ENCODE results near the gene FAM76A.

Gene FAM76A

GRCh38 chr1:27759236-27759635 is 33.5 kb downstream of the FAM76A start:
- H3K79me2 ChIP-seq (ENCODE audit: insufficient read depth, low read length), result no peaks in the 10 kb centered on the region
- H3K9ac ChIP-seq (ENCODE audit: low read depth, low read length), result no peak overlapping the region
- no peak overlapping the region for H3K27ac ChIP-seq (ENCODE audit: low read length)
- no peaks in the 10 kb centered on the region for H3K9me3 ChIP-seq (ENCODE audit: insufficient read depth, low read length, severe bottlenecking)
- no peak overlapping the region for H2AFZ ChIP-seq (ENCODE audit: low read depth, low read length)
- no peak overlapping the region for H3K4me2 ChIP-seq (ENCODE audit: insufficient read depth, low read length)
- no peaks in the 10 kb centered on the region for H3K4me1 ChIP-seq (ENCODE audit: insufficient read depth, low read length)
- no peak for ATAC-seq (ENCODE audit: insufficient read depth, low read depth)
- no peak for DNase-seq
- H4K20me1 ChIP-seq (ENCODE audit: insufficient read depth, low read length), result no peaks in the 10 kb centered on the region
- H3K4me3 ChIP-seq (ENCODE audit: low read depth in 1 of 2, low read length in 2 of 2), result no peak overlapping the region
- no peaks in the 10 kb centered on the region for H3K27me3 ChIP-seq (ENCODE audit: insufficient read depth, low read length, poor library complexity)
- no peak for TF ChIP-seq CTCF (IDR thresholded peaks at IDR 0.05; ENCODE audit: borderline replicate concordance, extremely low read depth, low read length, poor library complexity, severe bottlenecking)
- TF ChIP-seq EZH2 (IDR thresholded peaks at IDR 0.05; ENCODE audit: borderline replicate concordance, low read depth, low read length, severe bottlenecking), result no peak
- peaks cover 61% of the 10 kb centered on the region for H3K36me3 ChIP-seq (ENCODE audit: insufficient read depth, low read length)

- no peak for DNase-seq
- Histone ChIP-seq H3K79me2 (ENCODE audit: insufficient read depth, low read length) (no peaks in the 10 kb centered on the region), H4K20me1 (ENCODE audit: insufficient read depth, low read length) (no peaks in the 10 kb centered on the region), H3K27me3 (ENCODE audit: insufficient read depth, low read length, poor library complexity) (no peaks in the 10 kb centered on the region), H3K9me3 (ENCODE audit: insufficient read depth, low read length, severe bottlenecking) (no peaks in the 10 kb centered on the region), H2AFZ (ENCODE audit: low read depth, low read length) (no peak overlapping the region), H3K4me2 (ENCODE audit: insufficient read depth, low read length) (no peak overlapping the region), H3K4me1 (ENCODE audit: insufficient read depth, low read length) (no peaks in the 10 kb centered on the region), H3K27ac (ENCODE audit: low read length) (no peak overlapping the region), H3K36me3 (ENCODE audit: insufficient read depth, low read length) (peaks cover 49% of the 10 kb centered on the region), H3K9ac (ENCODE audit: low read depth, low read length) (no peak overlapping the region), H3K4me3 (ENCODE audit: low read depth in 1 of 2, low read length in 2 of 2) (no peak overlapping the region)
- no peak for ATAC-seq (ENCODE audit: insufficient read depth, low read depth)
- TF ChIP-seq CTCF (IDR thresholded peaks at IDR 0.05; ENCODE audit: borderline replicate concordance, extremely low read depth, low read length, poor library complexity, severe bottlenecking) (peak; percentile 3), EZH2 (IDR thresholded peaks at IDR 0.05; ENCODE audit: borderline replicate concordance, low read depth, low read length, severe bottlenecking) (no peak)
Observed at GRCh38 chr1:27760426-27760825, 34.7 kb downstream of the FAM76A start.

- no peaks in the 10 kb centered on the region for H4K20me1 ChIP-seq (ENCODE audit: insufficient read depth, low read length)
- no peak overlapping the region for H3K4me2 ChIP-seq (ENCODE audit: insufficient read depth, low read length)
- no peaks in the 10 kb centered on the region for H3K4me1 ChIP-seq (ENCODE audit: insufficient read depth, low read length)
- H3K79me2 ChIP-seq (ENCODE audit: insufficient read depth, low read length), result no peaks in the 10 kb centered on the region
- no peak overlapping the region for H3K27ac ChIP-seq (ENCODE audit: low read length)
- no peak overlapping the region for H2AFZ ChIP-seq (ENCODE audit: low read depth, low read length)
- TF ChIP-seq CTCF (IDR thresholded peaks at IDR 0.05; ENCODE audit: borderline replicate concordance, extremely low read depth, low read length, poor library complexity, severe bottlenecking) (no peak), EZH2 (IDR thresholded peaks at IDR 0.05; ENCODE audit: borderline replicate concordance, low read depth, low read length, severe bottlenecking) (no peak)
- H3K4me3 ChIP-seq (ENCODE audit: low read depth in 1 of 2, low read length in 2 of 2), result no peak overlapping the region
- H3K9me3 ChIP-seq (ENCODE audit: insufficient read depth, low read length, severe bottlenecking), result no peaks in the 10 kb centered on the region
- H3K36me3 ChIP-seq (ENCODE audit: insufficient read depth, low read length), result peaks cover 35% of the 10 kb centered on the region
- no peak for DNase-seq
- no peaks in the 10 kb centered on the region for H3K27me3 ChIP-seq (ENCODE audit: insufficient read depth, low read length, poor library complexity)
- ATAC-seq (ENCODE audit: insufficient read depth, low read depth), result no peak
- H3K9ac ChIP-seq (ENCODE audit: low read depth, low read length), result no peak overlapping the region
Observed at GRCh38 chr1:27762033-27762432, 36.3 kb downstream of the FAM76A start.

DNA sequence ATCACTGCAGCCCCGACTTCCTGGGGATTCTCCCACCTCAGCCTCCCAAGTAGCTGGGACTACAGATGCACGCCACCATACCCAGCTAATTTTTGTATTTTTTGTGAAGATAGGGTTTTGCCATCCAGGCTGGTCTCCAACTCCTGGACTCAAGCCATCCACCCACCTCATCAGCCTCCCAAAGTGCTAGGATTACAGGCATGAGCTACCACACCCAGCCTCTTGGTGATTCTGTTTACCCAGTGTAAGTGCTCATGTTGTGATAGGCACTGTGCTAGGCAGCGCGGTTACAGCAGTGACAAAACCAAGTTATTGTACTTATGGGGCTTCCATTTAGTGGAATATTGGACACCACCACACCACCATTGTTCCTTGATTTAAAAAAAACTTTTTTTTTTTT is 37.6 kb downstream of the FAM76A start:
- Histone ChIP-seq H3K27me3 (ENCODE audit: insufficient read depth, low read length, poor library complexity) (no peaks in the 10 kb centered on the region), H3K9me3 (ENCODE audit: insufficient read depth, low read length, severe bottlenecking) (no peaks in the 10 kb centered on the region), H3K4me3 (ENCODE audit: low read depth in 1 of 2, low read length in 2 of 2) (no peak overlapping the region), H3K79me2 (ENCODE audit: insufficient read depth, low read length) (no peaks in the 10 kb centered on the region), H3K9ac (ENCODE audit: low read depth, low read length) (no peak overlapping the region), H2AFZ (ENCODE audit: low read depth, low read length) (no peak overlapping the region), H3K36me3 (ENCODE audit: insufficient read depth, low read length) (peaks cover 29% of the 10 kb centered on the region), H4K20me1 (ENCODE audit: insufficient read depth, low read length) (no peaks in the 10 kb centered on the region), H3K4me1 (ENCODE audit: insufficient read depth, low read length) (no peaks in the 10 kb centered on the region), H3K4me2 (ENCODE audit: insufficient read depth, low read length) (no peak overlapping the region), H3K27ac (ENCODE audit: low read length) (no peak overlapping the region)
- ATAC-seq (ENCODE audit: insufficient read depth, low read depth), result no peak
- TF ChIP-seq EZH2 (IDR thresholded peaks at IDR 0.05; ENCODE audit: borderline replicate concordance, low read depth, low read length, severe bottlenecking), result no peak
- TF ChIP-seq CTCF (IDR thresholded peaks at IDR 0.05; ENCODE audit: borderline replicate concordance, extremely low read depth, low read length, poor library complexity, severe bottlenecking), result no peak
- no peak for DNase-seq

All from DND-41 (cell line).